ENCODE results near the gene CENPH. TPM values are rescaled to one million over a fixed set of nuclear protein-coding genes. Genes with fewer than 3 reads are reported as not detected.
A peak's percentile ranks its signal among the peaks of the same experiment; 100 is the strongest.
"Not testable (repeated sequence)": the region's sequence is repeated elsewhere in the genome, so short reads cannot be mapped to it uniquely, and the experiment has no call there.

Gene CENPH
- total and polyA plus RNA-seq, 7 donors: 1.3 to 11.3 (median 3.8) TPM

GRCh38 chr5:69166686-69167492 lies 22.5 kb upstream of the CENPH start, which contains the start of gene CCNB1:
CCNB1 (plus strand) TSS chr5:69167150; CDS start chr5:69167263, 113 bp downstream.
- Histone ChIP-seq H3K9me3 (no peaks in the 10 kb centered on the region), H3K4me3 (peak within 1 kb of the TSS; percentile 44 to 67 (median 60)), H3K27me3 (no peaks in the 10 kb centered on the region), H3K27ac (peak within 1 kb of the TSS; percentile 57 to 69 (median 61)), H3K36me3 (no peaks in the 10 kb centered on the region), H3K4me1 (peaks cover 0 to 17% (median 11%) of the 10 kb centered on the region in 4 donors)
- 1% methylated on average over 50 of the region's 50 CpGs for WGBS, 2 donors
- peak; percentile 98 for DNase-seq
- intact Hi-C loops (cut with DNase I): loop anchor here (1.0 to 2.0 kb wide), 3 partner anchors 22 to 68 kb away; partner anchors contain the start of genes CDK7 and CENPH
- peak in 2 of 4 donors; percentile 35 to 62 for TF ChIP-seq POLR2AphosphoS5 (IDR thresholded peaks at IDR 0.05)
- TF ChIP-seq CTCF (IDR thresholded peaks at IDR 0.05): peak in 1 of 4 experiments; percentile 8
- no peak for TF ChIP-seq POLR2A (IDR thresholded peaks at IDR 0.05)

DNA sequence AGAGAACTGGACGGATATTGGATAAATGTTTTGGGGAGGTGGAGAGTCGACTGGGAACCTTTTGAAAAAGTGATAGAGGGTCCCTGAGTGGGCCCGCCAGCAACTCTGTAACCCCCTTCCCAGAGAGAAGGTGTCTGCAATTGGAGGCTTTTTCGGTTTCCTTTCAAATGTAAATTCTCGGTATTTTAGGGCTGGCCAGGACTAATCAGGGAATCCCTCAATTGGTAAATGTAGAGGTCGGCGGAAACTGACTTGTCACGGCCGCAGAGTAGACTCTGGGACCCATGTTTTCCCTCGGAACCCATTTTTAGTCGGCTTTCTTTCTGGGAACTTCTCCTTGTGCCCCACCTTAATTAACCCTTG lies 21.9 kb upstream of the CENPH start:
- H3K27me3 ChIP-seq: no peaks in the 10 kb centered on the region
- no peak for TF ChIP-seq EP300 (IDR thresholded peaks at IDR 0.05)
- no peak for TF ChIP-seq CTCF (IDR thresholded peaks at IDR 0.05)
- H3K9me3 ChIP-seq: no peaks in the 10 kb centered on the region
- WGBS, 2 donors: 1% methylated on average over 11 of the region's 11 CpGs
- H3K4me3 ChIP-seq: peak overlapping the region; percentile 44 to 67 (median 60)
- peak overlapping the region; percentile 57 to 69 (median 61) for H3K27ac ChIP-seq
- no peak for DNase-seq
- no peaks in the 10 kb centered on the region for H3K36me3 ChIP-seq
- H3K4me1 ChIP-seq: peaks cover 0 to 17% (median 11%) of the 10 kb centered on the region in 4 donors
- intact Hi-C loops (cut with DNase I): loop anchor here (1.0 to 2.0 kb wide), 3 partner anchors 22 to 67 kb away; partner anchors contain the start of genes CDK7 and CENPH

- no peak for TF ChIP-seq POLR2AphosphoS5 (IDR thresholded peaks at IDR 0.05)
- no peak for TF ChIP-seq POLR2A (IDR thresholded peaks at IDR 0.05)
- no peak for TF ChIP-seq CTCF (IDR thresholded peaks at IDR 0.05)
- TF ChIP-seq EP300 (IDR thresholded peaks at IDR 0.05): no peak
- WGBS, 2 donors: 29 to 40% methylated on average over 8 of the region's 8 CpGs
- Histone ChIP-seq H3K4me1 (peaks cover 0 to 17% (median 11%) of the 10 kb centered on the region in 4 donors), H3K4me3 (peak overlapping the region in 3 of 4 donors; percentile 59 to 67 (median 61)), H3K36me3 (no peaks in the 10 kb centered on the region), H3K27ac (no peak overlapping the region), H3K9me3 (no peaks in the 10 kb centered on the region), H3K27me3 (no peaks in the 10 kb centered on the region)
- DNase-seq: no peak
- intact Hi-C loops (cut with DNase I): loop anchor here (1.0 to 2.0 kb wide), 3 partner anchors 21 to 67 kb away; partner anchors contain the start of genes CDK7 and CENPH
Observed at GRCh38 chr5:69167929-69168328, 21.5 kb upstream of the CENPH start.

DNA sequence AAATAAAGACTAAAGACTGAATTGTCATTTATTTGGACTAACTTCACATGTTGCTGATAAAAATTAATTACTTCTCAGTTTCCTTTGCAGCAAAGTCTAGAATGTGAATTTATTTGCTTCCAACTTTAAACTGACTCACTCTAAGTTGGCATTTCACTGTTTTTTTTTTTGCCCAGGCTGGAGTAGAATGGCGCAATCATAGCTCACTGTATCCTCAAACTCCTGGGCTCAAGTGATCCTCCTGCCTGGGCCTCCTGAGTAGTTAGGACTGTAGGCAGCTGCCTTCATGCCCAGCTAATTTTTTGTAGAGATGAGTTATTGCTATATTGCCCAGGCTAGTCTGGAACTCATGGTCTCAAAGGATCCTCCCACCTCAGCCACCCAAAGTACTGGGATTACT lies 18.9 kb upstream of the CENPH start:
- H3K9me3 ChIP-seq: no peaks in the 10 kb centered on the region
- peaks cover 0 to 17% (median 11%) of the 10 kb centered on the region in 4 donors for H3K4me1 ChIP-seq
- DNase-seq: no peak
- no peaks in the 10 kb centered on the region for H3K27me3 ChIP-seq
- no peak overlapping the region for H3K4me3 ChIP-seq
- H3K36me3 ChIP-seq: peaks cover 0 to 14% (median 0%) of the 10 kb centered on the region in 4 donors
- no peak overlapping the region for H3K27ac ChIP-seq
- TF ChIP-seq POLR2A (IDR thresholded peaks at IDR 0.05) (no peak), POLR2AphosphoS5 (IDR thresholded peaks at IDR 0.05) (no peak)
- intact Hi-C loops (cut with DNase I): no loop called here
- 95 to 98% methylated on average over 1 of the region's 1 CpG for WGBS, 2 donors

- no peak overlapping the region for H3K4me3 ChIP-seq
- H3K36me3 ChIP-seq: peaks cover 0 to 15% (median 0%) of the 10 kb centered on the region in 4 donors
- intact Hi-C loops (cut with DNase I): no loop called here
- WGBS, 2 donors: 96 to 98% methylated on average over 3 of the region's 3 CpGs
- H3K4me1 ChIP-seq: peaks cover 0 to 17% (median 11%) of the 10 kb centered on the region in 4 donors
- no peaks in the 10 kb centered on the region for H3K27me3 ChIP-seq
- TF ChIP-seq EP300 (IDR thresholded peaks at IDR 0.05) (no peak), POLR2A (IDR thresholded peaks at IDR 0.05) (no peak), POLR2AphosphoS5 (IDR thresholded peaks at IDR 0.05) (no peak), CTCF (IDR thresholded peaks at IDR 0.05) (no peak)
- no peak for DNase-seq
- no peaks in the 10 kb centered on the region for H3K9me3 ChIP-seq
- no peak overlapping the region for H3K27ac ChIP-seq
Observed at GRCh38 chr5:69170969-69171368, 18.4 kb upstream of the CENPH start.

- not testable (repeated sequence) for H3K4me3 ChIP-seq, DNase-seq, H3K36me3 ChIP-seq, H3K4me1 ChIP-seq, H3K27ac ChIP-seq, H3K27me3 ChIP-seq, H3K9me3 ChIP-seq
- 93% methylated on average over 15 of the region's 15 CpGs for WGBS, 2 donors
- intact Hi-C loops (cut with DNase I): loop anchor here (10.0 kb wide), 1 partner anchor 153 kb away; the partner anchor contains the start of gene CCDC125
Observed at GRCh38 chr5:69181659-69182293, 7.6 kb upstream of the CENPH start.

All from sigmoid colon (tissue), 7 donors.